HFFc6 (cell line): Measurements from ENCODE around the gene G6PC3. TPM values are rescaled to one million over a fixed set of nuclear protein-coding genes. Genes with fewer than 3 reads are reported as not detected.
"Not testable (repeated sequence)": the region's sequence is repeated elsewhere in the genome, so short reads cannot be mapped to it uniquely, and the experiment has no call there.

Experiments
- DNase-seq: peaks from one replicate; pipeline ENCODE4 v3.0.0-alpha.2; 2018
- H3K27ac Mint-ChIP-seq: 2 replicates; pipeline ENCODE4 v1.8.0; 2020; ENCODE audit warnings: mild to moderate bottlenecking, mixed read lengths
- H3K27me3 Mint-ChIP-seq: 2 replicates; pipeline ENCODE4 v1.8.0; 2021; ENCODE audit warnings: mild to moderate bottlenecking, moderate library complexity, mixed read lengths; ENCODE audit not compliant: insufficient read depth
- H3K36me3 Mint-ChIP-seq: 2 replicates; pipeline ENCODE4 v1.8.0; 2021; ENCODE audit warnings: low read depth, mixed read lengths
- H3K4me1 Mint-ChIP-seq: 2 replicates; pipeline ENCODE4 v1.8.0; 2020; ENCODE audit warnings: low read depth, mixed read lengths
- H3K4me3 Mint-ChIP-seq: 2 replicates; pipeline ENCODE4 v1.8.0; 2020; ENCODE audit warnings: mild to moderate bottlenecking, moderate library complexity, mixed read lengths
- H3K9me3 Mint-ChIP-seq: 2 replicates; pipeline ENCODE4 v1.8.0; 2020; ENCODE audit warnings: mild to moderate bottlenecking, mixed read lengths
- CTCF ChIP-seq: fragments of 200-600 bp; sonication (generic); IDR thresholded peaks from 2 replicates; pipeline ENCODE4 v1.5.0; 2021; ENCODE audit warnings: antibody characterized with exemption, mild to moderate bottlenecking
- total RNA-seq, 6 experiments: library from RNA; stranded (reverse); fragmentation: NEBNext Ultra II Directional; extraction: Animal tissue kit (Norgen Biotek cat#: 25700); gene quantifications; 2 replicates in 1 of 6; 3 replicates in 5 of 6; pipeline ENCODE4 v1.2.3, GENCODE V29; 2021

Gene G6PC3
- total RNA-seq, 6 experiments from 2014 or later, result 96.6 to 123 (median 113) TPM

GRCh38 chr17:44024853-44025252 lies 45.7 kb upstream of the G6PC3 start:
- Mint-ChIP-seq H3K27me3 (peaks cover 4% of the 10 kb centered on the region), H3K27ac (no peak overlapping the region)
- no peak for DNase-seq

GRCh38 chr17:44029736-44030135 lies 40.8 kb upstream of the G6PC3 start:
- H3K36me3 Mint-ChIP-seq, result peaks cover 35% of the 10 kb centered on the region
- no peaks in the 10 kb centered on the region for H3K9me3 Mint-ChIP-seq
- no peak for DNase-seq
- peaks cover 6% of the 10 kb centered on the region; the same call in 1 of the 2 replicates for H3K4me1 Mint-ChIP-seq
- no peak for TF ChIP-seq CTCF
- H3K4me3 Mint-ChIP-seq, result no peak overlapping the region
- peak overlapping the region; percentile 15; the same call in 1 of the 2 replicates for H3K27ac Mint-ChIP-seq
- H3K27me3 Mint-ChIP-seq, result no peaks in the 10 kb centered on the region

More at GRCh38 chr17:44024853-44025252, 45.7 kb upstream of the G6PC3 start:
- TF ChIP-seq CTCF, result no peak
- Mint-ChIP-seq H3K4me3 (no peak overlapping the region), H3K36me3 (peaks cover 17% of the 10 kb centered on the region), H3K4me1 (no peaks in the 10 kb centered on the region), H3K9me3 (no peaks in the 10 kb centered on the region)

- H3K9me3 Mint-ChIP-seq, result no peaks in the 10 kb centered on the region
- H3K27ac Mint-ChIP-seq, result no peak overlapping the region
- H3K27me3 Mint-ChIP-seq, result no peaks in the 10 kb centered on the region
- peaks cover 6% of the 10 kb centered on the region; the same call in 1 of the 2 replicates for H3K4me1 Mint-ChIP-seq
- TF ChIP-seq CTCF, result no peak
- H3K36me3 Mint-ChIP-seq, result peaks cover 35% of the 10 kb centered on the region
- no peak overlapping the region for H3K4me3 Mint-ChIP-seq
- DNase-seq, result no peak
Observed at GRCh38 chr17:44030482-44030881, 40.1 kb upstream of the G6PC3 start.

- no peak for DNase-seq
- Mint-ChIP-seq H3K27me3 (no peaks in the 10 kb centered on the region), H3K9me3 (no peaks in the 10 kb centered on the region), H3K4me3 (no peak overlapping the region), H3K27ac (peak overlapping the region; percentile 11; the same call in 1 of the 2 replicates), H3K4me1 (peaks cover 6% of the 10 kb centered on the region), H3K36me3 (peaks cover 42% of the 10 kb centered on the region)
- TF ChIP-seq CTCF, result no peak
Observed at GRCh38 chr17:44033861-44034408, 36.6 kb upstream of the G6PC3 start.

GRCh38 chr17:44034688-44035087 lies 35.8 kb upstream of the G6PC3 start:
- DNase-seq, H3K4me1 Mint-ChIP-seq, H3K27ac Mint-ChIP-seq, H3K27me3 Mint-ChIP-seq, H3K4me3 Mint-ChIP-seq, H3K9me3 Mint-ChIP-seq: not testable (repeated sequence)
- H3K36me3 Mint-ChIP-seq, result peaks cover 37% of the 10 kb centered on the region

- Mint-ChIP-seq H3K4me3 (no peak overlapping the region), H3K9me3 (no peaks in the 10 kb centered on the region), H3K4me1 (peaks cover 29% of the 10 kb centered on the region), H3K27ac (no peak overlapping the region), H3K27me3 (no peaks in the 10 kb centered on the region), H3K36me3 (peaks cover 27% of the 10 kb centered on the region)
- no peak for TF ChIP-seq CTCF
- no peak for DNase-seq
Observed at GRCh38 chr17:44037471-44037870, 33.1 kb upstream of the G6PC3 start.
